Measurements from ENCODE around the gene FBLN1.
"Not testable (repeated sequence)": the region's sequence is repeated elsewhere in the genome, so short reads cannot be mapped to it uniquely, and the experiment has no call there.

The FBLN1 gene

GRCh38 chr22:45491841-45492240 lies 10.8 kb upstream of the FBLN1 start:
- in situ Hi-C loops (cut with MboI; ENCODE audit: low sequenced_read_pairs, unreplicated experiment): no loop called here
- no peak for DNase-seq (ENCODE audit: low spot score)
- no peak for TF ChIP-seq CTCF (IDR thresholded peaks at IDR 0.05; ENCODE audit: borderline replicate concordance, control extremely low read depth, extremely low read depth, insufficient read depth, missing control alignments)

GRCh38 chr22:45493286-45493771 lies 9.4 kb upstream of the FBLN1 start:
- DNase-seq (ENCODE audit: low spot score): no peak
- TF ChIP-seq CTCF (IDR thresholded peaks at IDR 0.05; ENCODE audit: borderline replicate concordance, control extremely low read depth, extremely low read depth, insufficient read depth, missing control alignments): no peak
- in situ Hi-C loops (cut with MboI; ENCODE audit: low sequenced_read_pairs, unreplicated experiment): no loop called here

GRCh38 chr22:45494306-45494705 lies 8.4 kb upstream of the FBLN1 start:
- DNase-seq (ENCODE audit: low spot score); in situ Hi-C loops (cut with MboI; ENCODE audit: low sequenced_read_pairs, unreplicated experiment): not testable (repeated sequence)

GRCh38 chr22:45495616-45496015 lies 7.1 kb upstream of the FBLN1 start:
- in situ Hi-C loops (cut with MboI; ENCODE audit: low sequenced_read_pairs, unreplicated experiment); DNase-seq (ENCODE audit: low spot score): not testable (repeated sequence)

- TF ChIP-seq CTCF (IDR thresholded peaks at IDR 0.05; ENCODE audit: borderline replicate concordance, control extremely low read depth, extremely low read depth, insufficient read depth, missing control alignments): no peak
- DNase-seq (ENCODE audit: low spot score): no peak
- in situ Hi-C loops (cut with MboI; ENCODE audit: low sequenced_read_pairs, unreplicated experiment): no loop called here
Observed at GRCh38 chr22:45496451-45496941, 6.2 kb upstream of the FBLN1 start.

GRCh38 chr22:45497351-45498145 lies 5.1 kb upstream of the FBLN1 start:
- TF ChIP-seq CTCF (IDR thresholded peaks at IDR 0.05; ENCODE audit: borderline replicate concordance, control extremely low read depth, extremely low read depth, insufficient read depth, missing control alignments): no peak
- DNase-seq (ENCODE audit: low spot score): no peak
- in situ Hi-C loops (cut with MboI; ENCODE audit: low sequenced_read_pairs, unreplicated experiment): no loop called here

- no peak for TF ChIP-seq CTCF (IDR thresholded peaks at IDR 0.05; ENCODE audit: borderline replicate concordance, control extremely low read depth, extremely low read depth, insufficient read depth, missing control alignments)
- in situ Hi-C loops (cut with MboI; ENCODE audit: low sequenced_read_pairs, unreplicated experiment): no loop called here
- DNase-seq (ENCODE audit: low spot score): no peak
Observed at GRCh38 chr22:45499746-45500145, 2.9 kb upstream of the FBLN1 start.
